GM18498 (cell line): Measurements from ENCODE around the gene RNF213.

ENCODE experiments used
- ATAC-seq: cut with Tn5 transposase; IDR thresholded peaks from one replicate; pipeline ENCODE4 v1.9.1; 2021; ENCODE audit warnings: mild to moderate bottlenecking, moderate library complexity; ENCODE audit not compliant: unreplicated experiment

The RNF213 gene

DNA sequence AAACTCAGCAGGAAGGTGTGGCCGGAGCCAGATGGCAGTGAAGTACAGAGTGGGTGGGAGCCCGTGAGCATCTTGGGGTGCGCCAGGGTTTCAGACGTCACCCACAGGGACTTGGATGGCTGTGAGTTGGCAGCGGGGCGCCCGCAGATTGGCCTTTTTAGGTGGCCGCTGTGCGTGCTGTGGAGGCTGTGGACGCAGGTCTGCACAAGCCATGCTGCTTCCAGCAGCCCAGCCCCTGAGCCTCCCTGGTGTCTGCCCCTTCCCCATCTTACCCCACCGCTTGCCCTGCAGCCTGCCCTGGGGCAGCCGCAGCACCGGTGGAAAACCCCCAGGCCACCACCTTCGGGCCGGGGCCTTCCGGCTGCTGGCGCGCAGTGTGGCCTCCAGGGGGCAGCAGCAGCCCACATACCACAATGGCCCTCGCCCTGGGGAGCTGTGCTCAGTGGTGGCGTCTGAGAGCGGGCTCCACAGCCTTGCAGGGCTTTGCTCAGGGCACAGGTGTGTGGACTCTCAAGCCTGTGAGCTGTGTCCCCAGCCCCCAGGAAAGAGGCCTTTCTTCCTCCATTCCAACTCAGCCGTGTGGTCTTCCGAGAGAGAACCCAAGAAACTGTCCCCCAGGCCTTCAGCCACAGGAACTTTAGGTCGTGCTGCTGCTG, 166.1 kb downstream of the RNF213 start:
- ATAC-seq: peak; percentile 74

GRCh38 chr17:80427366-80428282, 167.0 kb downstream of the RNF213 start:
- ATAC-seq: no peak

- ATAC-seq: no peak
Measured at GRCh38 chr17:80428363-80428762, 167.7 kb downstream of the RNF213 start.

DNA sequence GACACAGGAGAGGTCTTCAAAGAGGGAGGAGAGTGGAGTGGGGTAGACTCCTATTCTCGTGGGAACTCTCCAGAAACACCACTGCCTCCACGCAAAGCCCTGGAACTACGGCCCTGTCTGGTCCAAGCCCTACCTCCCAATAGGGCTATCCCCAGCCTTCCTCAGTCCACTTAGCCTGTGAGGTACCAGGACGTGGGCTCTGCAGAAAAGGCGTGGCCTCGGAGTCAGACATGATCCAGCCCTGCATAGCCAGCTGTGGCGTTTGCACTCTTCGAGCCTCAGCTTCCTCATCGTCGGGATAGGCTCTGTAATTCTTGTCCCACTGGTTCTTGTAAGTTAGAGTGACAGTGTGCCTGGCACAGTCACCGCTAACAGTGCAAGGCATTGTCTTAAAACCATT, 168.1 kb downstream of the RNF213 start:
- no peak for ATAC-seq

- no peak for ATAC-seq
Measured at GRCh38 chr17:80429356-80430275, 169.0 kb downstream of the RNF213 start.

- no peak for ATAC-seq
Measured at GRCh38 chr17:80430446-80431245, 170.0 kb downstream of the RNF213 start.

GRCh38 chr17:80431246-80432195, 170.9 kb downstream of the RNF213 start:
- ATAC-seq: no peak

DNA sequence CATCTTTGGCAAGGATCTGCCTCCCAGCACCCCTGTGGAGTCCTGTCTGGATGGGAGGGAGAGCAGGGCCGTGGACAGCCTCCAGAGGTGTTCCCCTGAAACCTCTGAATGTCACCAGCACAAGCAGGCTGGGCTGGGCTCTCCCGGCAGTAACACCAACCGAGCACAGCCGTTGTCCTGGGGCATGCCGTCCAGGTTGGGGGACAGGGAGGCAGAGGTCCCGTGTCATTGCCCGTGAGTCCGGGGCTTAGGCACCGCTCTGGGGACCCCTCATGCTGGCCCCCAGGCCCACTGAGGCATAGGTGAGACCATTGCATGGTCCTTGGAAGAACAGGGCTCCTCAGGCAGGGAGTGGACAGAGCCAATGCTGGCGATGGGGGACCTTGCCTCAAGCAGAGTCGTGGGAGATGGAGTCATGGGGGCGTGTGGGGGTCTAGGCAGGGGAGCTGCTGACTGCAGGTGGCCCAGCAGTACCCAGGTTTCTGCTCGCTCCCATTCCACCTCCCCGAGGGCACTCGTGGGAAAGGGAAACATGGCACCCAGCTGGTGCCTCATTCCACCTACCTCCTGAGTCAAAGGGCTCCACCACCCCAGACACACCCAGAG, 171.8 kb downstream of the RNF213 start:
- ATAC-seq: no peak

DNA sequence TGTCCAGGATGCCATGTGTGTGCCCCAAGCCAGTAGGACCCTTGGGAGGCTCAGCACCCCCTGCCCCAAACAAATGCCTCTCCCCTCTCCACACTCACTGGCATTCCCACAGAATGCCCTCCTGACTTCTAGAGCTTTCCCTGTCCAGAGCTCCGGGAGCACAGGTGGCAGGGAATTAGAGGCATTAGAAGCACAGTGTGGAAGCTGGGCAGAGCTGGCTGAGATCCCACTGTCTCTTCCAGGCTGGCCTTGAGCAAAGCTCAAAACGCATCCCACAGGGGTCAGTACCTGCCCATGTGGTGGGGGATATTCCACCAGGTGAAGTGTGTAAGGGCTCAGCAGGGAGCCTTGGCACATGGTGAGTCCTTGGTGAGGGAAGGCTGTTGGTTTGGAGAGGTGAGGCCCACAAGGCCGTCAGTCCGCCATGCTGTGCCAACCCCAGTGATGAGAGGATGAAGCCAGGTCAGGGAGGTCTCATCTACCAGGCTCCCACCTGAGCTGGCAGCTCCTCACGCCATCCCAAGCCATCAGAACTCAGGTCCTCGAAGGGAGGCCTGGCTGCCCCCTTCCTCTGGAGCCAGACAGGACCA, 172.4 kb downstream of the RNF213 start:
- ATAC-seq: no peak

DNA sequence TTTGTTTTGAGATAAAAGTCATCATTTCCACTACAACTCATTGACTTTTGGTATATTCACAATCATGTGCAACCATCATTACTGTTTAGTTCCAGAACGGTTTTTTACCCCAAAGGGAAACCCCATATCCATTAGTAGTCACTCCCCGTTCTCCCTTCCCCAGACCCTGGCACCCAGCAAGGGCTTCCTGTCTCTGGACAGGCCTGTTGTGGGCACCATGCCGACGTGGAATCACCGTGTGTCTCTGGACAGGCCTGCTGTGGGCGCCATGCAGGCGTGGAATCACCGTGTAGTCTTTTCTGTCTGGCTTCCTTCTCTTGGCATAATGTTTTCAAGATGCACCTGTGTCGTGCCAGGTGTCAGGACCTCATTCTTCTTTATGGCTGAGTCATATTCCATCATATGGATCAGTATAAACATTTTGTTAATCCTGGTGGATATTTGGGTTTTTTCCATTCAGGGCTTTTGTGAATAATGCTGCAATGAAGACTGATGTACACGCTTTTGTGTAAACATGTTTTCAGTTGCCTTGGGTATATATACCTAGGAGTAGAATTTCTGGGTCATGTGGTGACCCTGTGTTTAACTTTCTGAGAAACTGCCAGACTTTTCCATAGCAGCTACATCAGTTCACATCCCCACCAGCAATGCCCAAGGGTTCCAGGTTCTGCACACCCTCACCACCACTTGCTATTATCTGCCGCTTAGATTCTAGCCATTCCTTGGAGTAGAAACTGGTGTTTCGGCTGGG, 173.4 kb downstream of the RNF213 start:
- ATAC-seq: no peak

GRCh38 chr17:80437532-80437931, 176.9 kb downstream of the RNF213 start:
- ATAC-seq: no peak

GRCh38 chr17:80438806-80439205, 178.2 kb downstream of the RNF213 start:
- ATAC-seq: no peak

DNA sequence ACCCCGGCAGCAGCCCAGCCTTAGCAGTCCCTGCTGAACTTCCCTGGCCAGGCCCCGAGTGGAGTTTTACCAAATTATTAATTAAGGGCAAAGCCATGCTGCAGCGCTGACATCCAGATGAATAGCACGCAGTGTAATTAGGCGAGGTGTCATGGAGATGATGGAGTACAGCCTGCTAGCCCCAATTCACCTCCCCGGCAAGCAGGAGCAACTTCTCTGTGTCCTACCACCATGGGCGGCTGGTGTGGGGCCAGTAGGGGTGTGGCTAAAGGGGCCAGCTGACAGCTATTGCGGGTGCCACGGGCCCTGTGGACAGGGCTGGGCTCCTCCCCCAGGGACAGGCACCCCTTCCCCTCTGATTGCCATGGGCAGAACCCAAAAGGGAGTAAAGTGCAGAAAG, 178.8 kb downstream of the RNF213 start:
- ATAC-seq: no peak

DNA sequence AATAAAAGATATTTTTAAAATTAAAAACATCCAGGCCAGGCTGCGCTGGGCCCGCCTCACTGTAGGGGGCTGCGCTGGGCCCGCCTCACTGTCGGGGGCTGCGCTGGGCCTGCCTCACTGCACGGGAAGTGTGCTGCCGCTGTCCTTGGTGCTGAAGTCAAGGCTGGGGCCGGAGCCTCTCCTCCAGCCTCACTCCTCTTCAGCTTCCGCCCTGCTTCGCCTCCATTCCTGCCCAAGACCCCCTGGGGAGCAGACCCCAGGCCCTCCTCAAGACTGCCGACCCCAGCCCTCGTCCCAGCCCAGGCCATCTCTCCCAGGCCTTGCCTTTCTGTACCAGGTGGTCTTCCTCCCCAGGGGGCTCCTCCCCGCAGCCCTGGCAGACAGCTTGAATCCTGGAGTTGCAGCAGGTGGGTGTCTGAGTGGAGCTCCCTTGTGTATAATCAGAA, 180.5 kb downstream of the RNF213 start:
- ATAC-seq: no peak

GRCh38 chr17:80441598-80442322, 181.1 kb downstream of the RNF213 start:
- no peak for ATAC-seq

DNA sequence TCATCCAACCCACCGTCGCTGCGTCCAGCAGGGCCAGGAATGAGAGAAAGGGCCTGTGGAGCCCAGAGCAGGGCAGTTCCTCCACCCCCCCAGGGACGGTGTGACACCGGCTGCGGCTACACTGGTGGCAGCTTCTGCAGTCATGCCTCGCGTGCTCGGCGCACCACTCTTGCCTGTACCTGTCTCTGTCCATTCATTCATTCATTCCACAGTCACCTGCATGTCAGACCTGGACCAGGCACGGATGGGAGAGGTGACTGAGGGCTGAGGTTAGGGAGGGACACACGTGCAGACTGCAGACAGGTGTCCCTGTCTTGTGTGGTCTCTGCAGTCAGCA, 181.6 kb downstream of the RNF213 start:
- ATAC-seq: no peak

DNA sequence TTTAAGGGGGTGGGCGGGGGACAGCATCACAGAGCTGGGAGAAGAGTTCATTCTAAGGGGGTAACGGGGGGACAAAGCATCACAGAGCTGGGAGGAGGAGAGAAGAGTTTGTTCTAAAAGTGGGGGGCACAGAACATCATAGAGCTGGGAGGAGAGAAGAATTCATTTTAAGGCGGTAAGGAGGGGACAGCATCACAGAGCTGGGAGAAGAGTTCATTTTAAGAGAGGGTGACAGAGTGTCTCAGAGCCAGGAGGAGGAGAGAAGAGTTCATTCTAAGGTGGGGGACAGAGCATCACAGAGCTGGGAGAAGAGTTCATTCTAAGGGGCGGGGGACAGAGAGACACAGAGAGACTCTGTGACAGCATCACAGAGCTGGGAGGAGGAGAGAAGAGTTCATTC, 182.1 kb downstream of the RNF213 start:
- no peak for ATAC-seq
